Measurements from ENCODE around the gene KSR1.

GRCh38 chr17:27634776-27635175 is 178.5 kb downstream of the KSR1 start:
- TF ChIP-seq EZH2 (IDR thresholded peaks at IDR 0.05; ENCODE audit: low read length, missing control alignments) (no peak), CTCF (conservative IDR thresholded peaks at IDR 0.05 in 1 of 2, IDR thresholded peaks at IDR 0.05 in 1 of 2; ENCODE audit: low read depth in 1 of 2, low read length in 2 of 2) (no peak)
